ENCODE results near the gene CENPF.

CENPF gene

GRCh38 chr1:214694769-214695168, 91.8 kb downstream of the CENPF start:
- TF ChIP-seq POU2F2 (IDR thresholded peaks at IDR 0.05; ENCODE audit: low read depth, low read length) (no peak), POLR2A (IDR thresholded peaks at IDR 0.05; ENCODE audit: low read depth, low read length) (no peak), SPI1 (IDR thresholded peaks at IDR 0.05; ENCODE audit: low read depth, low read length) (no peak), PAX5 (IDR thresholded peaks at IDR 0.05; ENCODE audit: insufficient read depth, low read length, severe bottlenecking) (no peak), POLR2AphosphoS5 (IDR thresholded peaks at IDR 0.05; ENCODE audit: low read depth, low read length) (no peak), TAF1 (IDR thresholded peaks at IDR 0.05; ENCODE audit: low read depth, low read length) (no peak)
- FAIRE-seq (no peak), DNase-seq (ENCODE audit: insufficient read length, low spot score) (no peak)

- DNase-seq (ENCODE audit: insufficient read length, low spot score) (no peak), FAIRE-seq (no peak)
- no peak for TF ChIP-seq POLR2AphosphoS5 (IDR thresholded peaks at IDR 0.05; ENCODE audit: low read depth, low read length)
- TF ChIP-seq PAX5 (IDR thresholded peaks at IDR 0.05; ENCODE audit: insufficient read depth, low read length, severe bottlenecking): no peak
- no peak for TF ChIP-seq POLR2A (IDR thresholded peaks at IDR 0.05; ENCODE audit: low read depth, low read length)
- no peak for TF ChIP-seq TAF1 (IDR thresholded peaks at IDR 0.05; ENCODE audit: low read depth, low read length)
Observed at GRCh38 chr1:214698559-214698958, 95.6 kb downstream of the CENPF start.

GRCh38 chr1:214700437-214700836, 97.4 kb downstream of the CENPF start:
- TF ChIP-seq POU2F2 (IDR thresholded peaks at IDR 0.05; ENCODE audit: low read depth, low read length) (no peak), POLR2A (IDR thresholded peaks at IDR 0.05; ENCODE audit: low read depth, low read length) (no peak)
- DNase-seq (ENCODE audit: insufficient read length, low spot score) (no peak), FAIRE-seq (no peak)

GRCh38 chr1:214702556-214702955, 99.6 kb downstream of the CENPF start:
- no peak for FAIRE-seq
- no peak for TF ChIP-seq PAX5 (IDR thresholded peaks at IDR 0.05; ENCODE audit: insufficient read depth, low read length, severe bottlenecking)
- TF ChIP-seq POU2F2 (IDR thresholded peaks at IDR 0.05; ENCODE audit: low read depth, low read length): no peak
- TF ChIP-seq TAF1 (IDR thresholded peaks at IDR 0.05; ENCODE audit: low read depth, low read length): no peak
- no peak for TF ChIP-seq SPI1 (IDR thresholded peaks at IDR 0.05; ENCODE audit: low read depth, low read length)
- TF ChIP-seq POLR2A (IDR thresholded peaks at IDR 0.05; ENCODE audit: low read depth, low read length): no peak
- TF ChIP-seq POLR2AphosphoS5 (IDR thresholded peaks at IDR 0.05; ENCODE audit: low read depth, low read length): no peak
- DNase-seq (ENCODE audit: insufficient read length, low spot score): no peak

GRCh38 chr1:214707306-214708087, 104.5 kb downstream of the CENPF start:
- DNase-seq (ENCODE audit: insufficient read length, low spot score): no peak
- no peak for FAIRE-seq
- TF ChIP-seq SPI1 (IDR thresholded peaks at IDR 0.05; ENCODE audit: low read depth, low read length) (no peak), POLR2A (IDR thresholded peaks at IDR 0.05; ENCODE audit: low read depth, low read length) (no peak), POU2F2 (IDR thresholded peaks at IDR 0.05; ENCODE audit: low read depth, low read length) (no peak), TAF1 (IDR thresholded peaks at IDR 0.05; ENCODE audit: low read depth, low read length) (no peak), PAX5 (IDR thresholded peaks at IDR 0.05; ENCODE audit: insufficient read depth, low read length, severe bottlenecking) (no peak), POLR2AphosphoS5 (IDR thresholded peaks at IDR 0.05; ENCODE audit: low read depth, low read length) (no peak)

GRCh38 chr1:214708321-214708955, 105.4 kb downstream of the CENPF start:
- TF ChIP-seq POU2F2 (IDR thresholded peaks at IDR 0.05; ENCODE audit: low read depth, low read length) (no peak), SPI1 (IDR thresholded peaks at IDR 0.05; ENCODE audit: low read depth, low read length) (no peak), TAF1 (IDR thresholded peaks at IDR 0.05; ENCODE audit: low read depth, low read length) (no peak), POLR2AphosphoS5 (IDR thresholded peaks at IDR 0.05; ENCODE audit: low read depth, low read length) (no peak), POLR2A (IDR thresholded peaks at IDR 0.05; ENCODE audit: low read depth, low read length) (no peak), PAX5 (IDR thresholded peaks at IDR 0.05; ENCODE audit: insufficient read depth, low read length, severe bottlenecking) (no peak)
- DNase-seq (ENCODE audit: insufficient read length, low spot score): no peak
- no peak for FAIRE-seq

- FAIRE-seq (no peak), DNase-seq (ENCODE audit: insufficient read length, low spot score) (no peak)
- TF ChIP-seq PAX5 (IDR thresholded peaks at IDR 0.05; ENCODE audit: insufficient read depth, low read length, severe bottlenecking): no peak
- TF ChIP-seq POU2F2 (IDR thresholded peaks at IDR 0.05; ENCODE audit: low read depth, low read length): no peak
- TF ChIP-seq SPI1 (IDR thresholded peaks at IDR 0.05; ENCODE audit: low read depth, low read length): no peak
- no peak for TF ChIP-seq POLR2A (IDR thresholded peaks at IDR 0.05; ENCODE audit: low read depth, low read length)
- TF ChIP-seq POLR2AphosphoS5 (IDR thresholded peaks at IDR 0.05; ENCODE audit: low read depth, low read length): no peak
- TF ChIP-seq TAF1 (IDR thresholded peaks at IDR 0.05; ENCODE audit: low read depth, low read length): no peak
Observed at GRCh38 chr1:214709241-214709640, 106.2 kb downstream of the CENPF start.

- FAIRE-seq: no peak
- DNase-seq (ENCODE audit: insufficient read length, low spot score): no peak
- no peak for TF ChIP-seq TAF1 (IDR thresholded peaks at IDR 0.05; ENCODE audit: low read depth, low read length)
- no peak for TF ChIP-seq POU2F2 (IDR thresholded peaks at IDR 0.05; ENCODE audit: low read depth, low read length)
- no peak for TF ChIP-seq POLR2AphosphoS5 (IDR thresholded peaks at IDR 0.05; ENCODE audit: low read depth, low read length)
- TF ChIP-seq PAX5 (IDR thresholded peaks at IDR 0.05; ENCODE audit: insufficient read depth, low read length, severe bottlenecking): no peak
- TF ChIP-seq SPI1 (IDR thresholded peaks at IDR 0.05; ENCODE audit: low read depth, low read length): no peak
- TF ChIP-seq POLR2A (IDR thresholded peaks at IDR 0.05; ENCODE audit: low read depth, low read length): no peak
Observed at GRCh38 chr1:214712737-214713136, 109.7 kb downstream of the CENPF start.

Measured in GM12891 (cell line).